ENCODE data around the gene FBXO41.

Gene FBXO41

DNA sequence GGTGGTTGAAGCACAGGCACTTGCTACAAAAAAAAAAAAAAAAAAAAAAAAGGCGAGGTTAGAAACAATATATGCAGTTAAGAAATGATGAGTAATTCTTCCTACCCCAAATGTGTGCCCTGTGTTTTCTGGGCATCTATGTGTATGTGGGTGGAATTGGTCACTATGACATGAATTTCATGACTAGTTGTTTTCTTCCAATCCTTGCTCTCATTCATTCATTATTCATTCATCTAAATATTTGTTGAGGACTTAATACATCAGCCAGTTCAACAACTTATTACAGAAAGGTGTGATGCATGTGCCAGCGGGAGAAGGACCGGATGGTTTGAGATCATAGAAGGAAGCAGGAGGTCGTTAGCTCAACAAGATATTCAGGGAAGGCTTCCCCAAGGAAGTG, 17.4 kb upstream of the FBXO41 start:
- H3K27ac ChIP-seq: no peak overlapping the region
- TF ChIP-seq, protein P1, sequence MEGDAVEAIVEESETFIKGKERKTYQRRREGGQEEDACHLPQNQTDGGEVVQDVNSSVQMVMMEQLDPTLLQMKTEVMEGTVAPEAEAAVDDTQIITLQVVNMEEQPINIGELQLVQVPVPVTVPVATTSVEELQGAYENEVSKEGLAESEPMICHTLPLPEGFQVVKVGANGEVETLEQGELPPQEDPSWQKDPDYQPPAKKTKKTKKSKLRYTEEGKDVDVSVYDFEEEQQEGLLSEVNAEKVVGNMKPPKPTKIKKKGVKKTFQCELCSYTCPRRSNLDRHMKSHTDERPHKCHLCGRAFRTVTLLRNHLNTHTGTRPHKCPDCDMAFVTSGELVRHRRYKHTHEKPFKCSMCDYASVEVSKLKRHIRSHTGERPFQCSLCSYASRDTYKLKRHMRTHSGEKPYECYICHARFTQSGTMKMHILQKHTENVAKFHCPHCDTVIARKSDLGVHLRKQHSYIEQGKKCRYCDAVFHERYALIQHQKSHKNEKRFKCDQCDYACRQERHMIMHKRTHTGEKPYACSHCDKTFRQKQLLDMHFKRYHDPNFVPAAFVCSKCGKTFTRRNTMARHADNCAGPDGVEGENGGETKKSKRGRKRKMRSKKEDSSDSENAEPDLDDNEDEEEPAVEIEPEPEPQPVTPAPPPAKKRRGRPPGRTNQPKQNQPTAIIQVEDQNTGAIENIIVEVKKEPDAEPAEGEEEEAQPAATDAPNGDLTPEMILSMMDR (conservative IDR thresholded peaks at IDR 0.05): no peak

DNA sequence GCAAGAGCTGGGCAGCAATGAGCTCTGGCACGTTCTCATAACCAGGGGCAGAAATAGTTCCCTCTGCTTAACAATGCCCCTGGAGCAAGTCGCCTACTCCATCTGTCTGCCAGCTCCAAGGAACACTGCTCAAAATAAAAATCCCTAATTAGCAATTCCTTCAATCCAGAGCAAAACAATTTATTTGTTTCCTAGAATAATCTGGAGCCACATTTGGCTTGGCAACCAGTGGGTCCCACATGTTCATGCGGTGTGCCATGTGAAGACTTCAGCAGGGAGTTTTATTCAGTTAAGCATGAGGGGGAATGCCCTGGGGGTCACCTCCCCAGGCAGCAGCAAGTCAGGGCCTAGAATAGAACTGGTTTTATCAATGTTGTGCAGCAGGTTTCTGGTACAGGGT, 16.6 kb upstream of the FBXO41 start:
- no peak overlapping the region for H3K27ac ChIP-seq
- TF ChIP-seq, protein P1 (conservative IDR thresholded peaks at IDR 0.05): no peak

DNA sequence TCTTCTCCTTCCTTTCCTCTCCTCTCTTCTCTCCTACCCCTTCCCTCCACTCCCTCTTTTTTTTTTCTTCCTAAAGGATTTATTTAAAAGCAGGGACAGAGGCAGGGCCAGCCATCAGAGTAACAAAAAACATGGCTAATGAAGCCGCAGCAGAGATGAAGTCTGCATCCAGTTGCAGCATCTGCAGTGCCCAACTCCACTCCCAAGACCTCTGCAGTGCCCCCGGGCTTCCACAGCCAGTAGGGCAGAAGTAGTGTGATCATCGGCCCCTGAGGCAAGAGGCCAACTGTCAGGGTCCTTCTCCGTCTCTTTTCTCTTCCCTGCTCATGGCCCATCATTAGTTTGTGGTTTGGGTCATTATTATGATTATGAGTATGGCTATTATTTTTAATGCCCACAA, 13.3 kb upstream of the FBXO41 start:
- no peak overlapping the region for H3K27ac ChIP-seq
- TF ChIP-seq, protein P1 (conservative IDR thresholded peaks at IDR 0.05): no peak

DNA sequence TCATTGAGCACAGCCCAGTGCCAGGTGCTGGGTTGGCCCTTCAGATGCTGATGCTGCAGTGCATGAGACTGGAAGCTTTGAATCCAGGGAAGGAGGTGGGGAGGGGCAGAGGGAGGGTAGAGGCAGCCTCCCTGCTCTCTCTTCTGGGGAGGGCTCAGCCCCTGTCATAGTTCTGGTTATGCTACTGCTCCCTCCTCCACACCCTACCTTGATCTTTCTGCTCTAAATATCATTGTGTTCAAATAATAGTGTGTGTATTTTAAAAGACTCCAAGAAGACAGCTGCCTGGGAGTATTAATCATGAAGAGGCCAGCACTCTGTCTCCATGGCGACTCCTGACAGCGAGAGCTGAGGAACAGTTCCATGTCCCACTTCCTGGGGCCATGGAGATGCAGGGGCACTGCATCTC, 12.9 kb upstream of the FBXO41 start:
- no peak overlapping the region for H3K27ac ChIP-seq
- TF ChIP-seq, protein P1 (conservative IDR thresholded peaks at IDR 0.05): no peak

DNA sequence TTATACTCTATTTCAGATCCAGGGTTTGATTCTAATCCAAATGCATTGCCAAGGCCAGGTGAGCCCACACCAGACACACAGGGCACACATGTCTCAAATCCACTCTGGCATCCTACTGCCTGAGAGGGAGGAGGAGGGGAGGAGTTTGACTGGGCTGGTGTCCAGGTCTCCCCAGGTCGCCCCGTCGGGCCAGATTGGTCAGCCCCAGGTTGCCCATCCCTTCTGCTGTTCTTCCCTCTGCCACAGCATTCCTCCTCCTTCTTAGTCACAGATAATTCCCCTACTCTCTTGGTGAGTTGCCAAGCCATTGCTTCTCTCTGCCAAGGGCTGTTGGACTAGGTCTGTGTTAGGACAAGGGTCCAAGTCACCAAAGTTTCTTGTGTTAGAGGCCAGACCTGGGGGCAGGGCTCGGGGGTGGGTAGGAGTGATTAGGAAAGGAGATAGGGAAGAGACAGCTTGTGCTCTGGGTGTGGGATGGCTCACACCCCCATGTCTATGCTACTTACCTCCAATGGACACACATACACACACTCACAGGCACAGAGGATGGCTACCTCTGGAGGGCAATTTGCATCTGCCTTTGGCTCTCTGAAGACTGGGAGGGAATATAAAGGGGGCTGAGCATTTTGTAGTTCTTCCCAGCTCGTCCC, 11.6 kb upstream of the FBXO41 start:
- H3K27ac ChIP-seq: no peak overlapping the region
- TF ChIP-seq, protein P1 (conservative IDR thresholded peaks at IDR 0.05): no peak

DNA sequence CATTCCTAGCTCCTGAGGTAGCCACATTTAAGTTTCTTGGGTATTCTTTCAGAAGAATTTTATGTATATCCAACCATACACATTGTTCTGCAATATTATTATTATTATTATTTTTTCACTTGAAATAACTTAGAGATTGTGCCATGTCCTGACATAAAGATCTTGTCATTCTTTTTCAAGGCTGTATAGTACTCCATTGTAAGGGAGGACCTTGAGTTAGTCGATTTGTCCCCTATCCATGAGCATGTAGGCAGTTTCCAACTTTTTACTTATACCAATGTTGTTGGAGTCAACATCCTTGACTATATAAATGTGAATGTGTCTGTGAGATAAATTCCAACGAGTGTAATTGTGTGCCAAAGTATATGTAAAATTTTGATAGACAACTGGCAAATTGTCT, 10.0 kb upstream of the FBXO41 start:
- TF ChIP-seq, protein P1 (conservative IDR thresholded peaks at IDR 0.05): no peak
- H3K27ac ChIP-seq: no peak overlapping the region

DNA sequence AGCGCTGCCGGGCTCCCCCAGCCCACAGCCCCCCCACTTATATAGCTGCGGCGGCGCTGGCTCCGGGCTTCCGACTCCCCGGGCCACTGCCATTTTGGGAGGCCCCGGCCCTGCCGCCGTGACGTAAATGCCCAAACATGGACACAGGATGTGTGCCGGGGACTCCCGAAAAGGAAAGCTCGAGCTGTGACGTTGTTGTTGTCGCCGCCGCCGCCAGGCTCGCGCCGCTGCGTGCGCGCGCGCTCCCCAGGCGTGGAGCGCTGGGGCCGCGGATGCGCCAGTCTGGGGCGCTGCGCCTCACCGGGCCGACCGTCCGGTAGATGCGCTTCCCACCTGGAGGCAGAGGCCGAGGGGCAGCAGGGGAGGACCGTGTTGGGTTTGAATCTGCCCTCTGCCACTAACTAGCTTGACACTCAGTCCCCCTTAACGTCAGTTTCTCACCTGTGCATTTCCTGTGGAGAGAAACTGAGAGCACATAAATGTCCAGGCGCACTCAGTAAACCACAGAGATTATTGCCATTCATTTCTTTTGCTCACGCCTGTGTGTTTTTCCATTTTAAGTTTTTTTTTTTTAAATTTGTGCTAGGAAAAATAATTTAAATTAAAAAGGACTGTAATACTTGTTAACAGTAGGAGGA, 9.4 kb upstream of the FBXO41 start, which contains the start of gene EGR4:
Gene EGR4, minus strand, starts transcription at position 15 of the 638 bp plus-strand sequence. CDS start 231 bp downstream, outside the sequence.
- H3K27ac ChIP-seq: peak within 1 kb of the TSS; percentile 21; the same call in 1 of the 2 replicates
- TF ChIP-seq, protein P1 (conservative IDR thresholded peaks at IDR 0.05): peak; percentile 13; the same call in 1 of the 2 replicates

All from VCaP (cell line).